SJCRH30 (cell line): ENCODE results near the gene ZFYVE28. TPM values are rescaled to one million over a fixed set of nuclear protein-coding genes. Genes with fewer than 3 reads are reported as not detected.

Experiments used
- DNase-seq, 2 experiments: peaks; one replicate each; pipeline ENCODE4 v3.0.0-alpha.2; 2015 to 2020
- H3K27ac ChIP-seq: fragments of 250-450 bp; sonication (Bioruptor Pico); 2 replicates; pipeline ENCODE4 v1.5.1; 2020; ENCODE audit warnings: mild to moderate bottlenecking, moderate library complexity
- H3K27me3 ChIP-seq: fragments of 250-450 bp; sonication (Bioruptor Pico); 2 replicates; pipeline ENCODE4 v1.5.1; 2020; ENCODE audit warnings: mild to moderate bottlenecking, moderate library complexity
- H3K36me3 ChIP-seq: fragments of 250-450 bp; sonication (Bioruptor Pico); 2 replicates; pipeline ENCODE4 v1.5.1; 2020; ENCODE audit warnings: mild to moderate bottlenecking, moderate library complexity
- H3K4me1 ChIP-seq: fragments of 250-450 bp; sonication (Bioruptor Pico); 2 replicates; pipeline ENCODE4 v1.5.1; 2020; ENCODE audit warnings: mild to moderate bottlenecking, moderate library complexity
- H3K4me3 ChIP-seq: fragments of 250-450 bp; sonication (Bioruptor Pico); 2 replicates; pipeline ENCODE4 v1.5.1; 2020; ENCODE audit warnings: mild to moderate bottlenecking, moderate library complexity
- H3K9me3 ChIP-seq: fragments of 250-450 bp; sonication (Bioruptor Pico); replicated peaks from 2 replicates; pipeline ENCODE4 v1.5.1; 2020; ENCODE audit warnings: mild to moderate bottlenecking, moderate library complexity
- total RNA-seq: library from RNA; depleted of rRNA; stranded (reverse); fragments of >200 nt; shearing (Covaris generic); gene quantifications from 2 replicates; pipeline ENCODE4 v1.2.3, GENCODE V29; 2014

ZFYVE28 gene
- total RNA-seq, 1 experiment from 2014 or later = not detected

- H3K36me3 ChIP-seq = no peaks in the 10 kb centered on the region
- H3K4me3 ChIP-seq = no peak overlapping the region
- DNase-seq = no peak
- H3K9me3 ChIP-seq = no peaks in the 10 kb centered on the region; the same call in 1 of the 2 replicates
- no peaks in the 10 kb centered on the region for H3K4me1 ChIP-seq
- H3K27ac ChIP-seq = no peak overlapping the region
- no peaks in the 10 kb centered on the region for H3K27me3 ChIP-seq
Observed at GRCh38 chr4:2341911-2342652, 76.4 kb downstream of the ZFYVE28 start.

- Histone ChIP-seq H3K9me3 (no peaks in the 10 kb centered on the region; the same call in 1 of the 2 replicates), H3K27me3 (no peaks in the 10 kb centered on the region)
- DNase-seq = no peak
Observed at GRCh38 chr4:2341261-2341841, 77.1 kb downstream of the ZFYVE28 start.

GRCh38 chr4:2340272-2341061 lies 78.0 kb downstream of the ZFYVE28 start:
- no peak overlapping the region for H3K4me3 ChIP-seq
- no peak overlapping the region for H3K27ac ChIP-seq
- H3K27me3 ChIP-seq = no peaks in the 10 kb centered on the region
- H3K36me3 ChIP-seq = no peaks in the 10 kb centered on the region
- H3K9me3 ChIP-seq = no peaks in the 10 kb centered on the region
- H3K4me1 ChIP-seq = no peaks in the 10 kb centered on the region
- no peak for DNase-seq

More at GRCh38 chr4:2341261-2341841, 77.1 kb downstream of the ZFYVE28 start:
- no peaks in the 10 kb centered on the region for H3K36me3 ChIP-seq
- H3K4me1 ChIP-seq = no peaks in the 10 kb centered on the region
- no peak overlapping the region for H3K27ac ChIP-seq
- no peak overlapping the region for H3K4me3 ChIP-seq

GRCh38 chr4:2339458-2340271 lies 78.8 kb downstream of the ZFYVE28 start:
- Histone ChIP-seq H3K27ac (no peak overlapping the region), H3K4me3 (no peak overlapping the region), H3K4me1 (no peaks in the 10 kb centered on the region), H3K9me3 (no peaks in the 10 kb centered on the region), H3K36me3 (no peaks in the 10 kb centered on the region), H3K27me3 (no peaks in the 10 kb centered on the region)
- no peak for DNase-seq

GRCh38 chr4:2338754-2339457 lies 79.5 kb downstream of the ZFYVE28 start:
- Histone ChIP-seq H3K4me3 (no peak overlapping the region), H3K4me1 (no peaks in the 10 kb centered on the region), H3K27me3 (no peaks in the 10 kb centered on the region), H3K9me3 (no peaks in the 10 kb centered on the region), H3K36me3 (no peaks in the 10 kb centered on the region), H3K27ac (no peak overlapping the region)
- no peak for DNase-seq

- no peak for DNase-seq
- no peaks in the 10 kb centered on the region for H3K36me3 ChIP-seq
- H3K27ac ChIP-seq = no peak overlapping the region
- no peak overlapping the region for H3K4me3 ChIP-seq
- H3K9me3 ChIP-seq = no peaks in the 10 kb centered on the region
- no peaks in the 10 kb centered on the region for H3K27me3 ChIP-seq
- H3K4me1 ChIP-seq = no peaks in the 10 kb centered on the region
Observed at GRCh38 chr4:2337896-2338295, 80.5 kb downstream of the ZFYVE28 start.

GRCh38 chr4:2337131-2337723 lies 81.2 kb downstream of the ZFYVE28 start:
- Histone ChIP-seq H3K4me1 (no peaks in the 10 kb centered on the region), H3K9me3 (no peaks in the 10 kb centered on the region), H3K4me3 (no peak overlapping the region), H3K27me3 (no peaks in the 10 kb centered on the region), H3K36me3 (no peaks in the 10 kb centered on the region), H3K27ac (no peak overlapping the region)
- DNase-seq = no peak

- Histone ChIP-seq H3K4me1 (no peaks in the 10 kb centered on the region), H3K9me3 (no peaks in the 10 kb centered on the region), H3K27ac (no peak overlapping the region), H3K4me3 (no peak overlapping the region), H3K27me3 (no peaks in the 10 kb centered on the region), H3K36me3 (no peaks in the 10 kb centered on the region)
- DNase-seq = no peak
Observed at GRCh38 chr4:2336659-2337058, 81.8 kb downstream of the ZFYVE28 start.

DNA sequence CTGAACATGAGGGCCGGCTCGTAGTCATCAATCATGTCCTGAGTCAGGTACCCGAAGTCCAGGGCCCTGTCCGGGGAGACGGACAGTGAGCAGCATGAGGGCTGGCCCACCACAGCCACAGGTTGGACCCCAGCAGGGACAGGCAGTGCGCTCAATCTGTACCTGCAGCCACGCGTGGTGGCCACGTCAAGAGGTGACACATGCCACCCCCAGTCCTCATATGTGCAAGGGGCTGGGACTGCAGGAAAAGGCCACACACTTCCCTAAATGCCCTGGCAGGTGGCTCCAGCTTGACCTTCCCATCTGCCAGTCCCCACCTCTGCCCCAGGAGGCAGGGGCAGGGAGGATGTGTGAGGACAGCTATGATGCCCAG lies 82.7 kb downstream of the ZFYVE28 start:
- Histone ChIP-seq H3K27ac (no peak overlapping the region), H3K27me3 (no peaks in the 10 kb centered on the region), H3K4me1 (no peaks in the 10 kb centered on the region), H3K36me3 (no peaks in the 10 kb centered on the region), H3K9me3 (no peaks in the 10 kb centered on the region), H3K4me3 (no peak overlapping the region)
- DNase-seq = no peak

GRCh38 chr4:2334826-2335728 lies 83.4 kb downstream of the ZFYVE28 start:
- no peak overlapping the region for H3K27ac ChIP-seq
- H3K36me3 ChIP-seq = no peaks in the 10 kb centered on the region

GRCh38 chr4:2333916-2334644 lies 84.4 kb downstream of the ZFYVE28 start:
- Histone ChIP-seq H3K36me3 (no peaks in the 10 kb centered on the region), H3K4me3 (no peak overlapping the region), H3K9me3 (no peaks in the 10 kb centered on the region; the same call in 1 of the 2 replicates), H3K27me3 (no peaks in the 10 kb centered on the region), H3K4me1 (no peaks in the 10 kb centered on the region), H3K27ac (no peak overlapping the region)
- no peak for DNase-seq

More at GRCh38 chr4:2334826-2335728, 83.4 kb downstream of the ZFYVE28 start:
- Histone ChIP-seq H3K4me1 (no peaks in the 10 kb centered on the region), H3K4me3 (no peak overlapping the region), H3K27me3 (no peaks in the 10 kb centered on the region), H3K9me3 (no peaks in the 10 kb centered on the region)
- DNase-seq = no peak

DNA sequence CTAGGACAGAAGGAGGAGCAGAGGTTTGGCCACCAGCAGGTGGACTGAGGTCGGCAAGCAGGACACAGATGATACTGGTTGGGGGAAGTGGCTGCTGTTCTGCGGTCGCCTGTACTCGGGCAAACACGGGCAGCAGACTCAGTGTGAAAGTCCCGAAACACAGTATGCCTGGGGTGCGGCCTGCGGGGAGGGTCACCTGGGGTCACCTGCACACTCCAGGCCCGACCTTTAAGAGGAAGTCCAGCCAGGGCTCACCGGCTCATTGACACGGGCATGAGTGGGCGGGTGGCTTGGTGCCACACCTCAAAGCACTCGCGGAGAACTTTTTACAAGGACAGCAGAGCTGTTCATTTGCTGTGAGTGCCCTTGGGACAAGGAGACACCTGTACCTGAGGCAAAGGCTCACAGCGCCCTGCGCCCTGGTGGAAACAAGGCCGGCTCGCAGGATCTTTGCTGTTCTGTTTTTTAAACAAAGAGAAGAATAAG lies 85.0 kb downstream of the ZFYVE28 start:
- no peak for DNase-seq
- no peak overlapping the region for H3K27ac ChIP-seq
- H3K4me1 ChIP-seq = no peaks in the 10 kb centered on the region
- H3K4me3 ChIP-seq = no peak overlapping the region
- H3K36me3 ChIP-seq = no peaks in the 10 kb centered on the region
- no peaks in the 10 kb centered on the region for H3K27me3 ChIP-seq
- H3K9me3 ChIP-seq = no peaks in the 10 kb centered on the region; the same call in 1 of the 2 replicates
